Fibroblast of upper back skin (primary cell): ENCODE data around the gene MED29.

Source experiments
- DNase-seq: peaks from one replicate; pipeline ENCODE4 v3.0.0-alpha.2; 2013

Gene MED29

DNA sequence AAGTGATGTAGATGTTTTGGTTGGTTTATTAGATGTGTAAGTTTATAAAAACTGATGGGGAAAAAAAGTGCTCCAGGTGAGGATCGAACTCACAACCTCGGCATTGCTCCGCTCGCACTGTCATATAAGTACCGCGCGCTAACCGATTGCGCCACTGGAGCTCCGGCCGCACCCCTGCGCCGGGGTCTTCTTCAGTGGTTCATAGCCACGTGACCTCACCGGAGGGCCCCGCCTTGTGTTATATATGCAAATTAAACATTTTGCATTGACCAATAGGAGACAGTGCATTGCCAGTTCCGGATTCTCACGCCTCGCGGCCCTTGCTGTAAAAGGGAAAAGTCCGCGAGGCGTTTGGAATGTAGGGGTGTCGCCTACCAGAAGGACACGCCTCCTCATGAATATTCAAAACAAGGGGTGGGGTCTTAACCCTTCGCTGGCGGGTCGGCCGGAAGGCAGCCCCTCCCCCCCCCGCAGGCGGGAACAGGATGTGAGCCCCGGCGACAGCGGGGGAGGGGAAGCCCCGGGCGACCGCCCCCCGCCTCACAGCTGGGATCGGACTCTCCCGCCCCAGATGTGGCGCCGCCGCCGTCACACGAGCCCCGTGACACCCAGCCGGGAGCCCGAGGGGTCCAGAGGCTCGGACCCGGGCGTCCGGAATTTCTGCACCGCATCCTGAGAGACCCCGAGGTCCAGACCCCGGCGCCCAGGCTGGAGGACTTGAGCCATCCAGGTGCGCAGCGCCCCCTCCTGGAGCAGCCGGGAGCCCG, 21.1 kb downstream of the MED29 start, which contains the start of gene PLEKHG2:
PLEKHG2 (plus strand) TSS at position 570 of the 767 bp plus-strand sequence. CDS start 1,418 bp downstream, outside the sequence.
- peak; percentile 100 for DNase-seq

DNA sequence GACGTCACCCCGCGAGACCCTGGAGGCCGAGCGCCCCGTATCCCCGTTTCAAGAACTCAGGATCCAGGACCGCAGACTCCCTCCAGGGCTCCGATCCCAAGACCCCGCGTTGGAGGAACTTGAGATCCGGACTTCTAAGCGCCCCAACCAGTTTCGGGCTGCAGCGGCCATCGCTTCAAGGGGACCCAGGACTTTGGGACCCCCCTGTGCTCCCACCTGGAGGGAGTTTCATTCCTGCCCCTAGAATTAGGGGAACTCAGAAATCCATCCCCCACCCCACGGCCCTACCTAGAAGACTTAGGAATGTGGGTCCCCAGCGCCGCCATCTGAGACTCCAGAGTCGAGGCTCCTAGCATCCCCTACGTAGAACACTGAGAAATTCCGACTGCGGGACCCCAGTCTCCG, 21.7 kb downstream of the MED29 start:
- DNase-seq: no peak

DNA sequence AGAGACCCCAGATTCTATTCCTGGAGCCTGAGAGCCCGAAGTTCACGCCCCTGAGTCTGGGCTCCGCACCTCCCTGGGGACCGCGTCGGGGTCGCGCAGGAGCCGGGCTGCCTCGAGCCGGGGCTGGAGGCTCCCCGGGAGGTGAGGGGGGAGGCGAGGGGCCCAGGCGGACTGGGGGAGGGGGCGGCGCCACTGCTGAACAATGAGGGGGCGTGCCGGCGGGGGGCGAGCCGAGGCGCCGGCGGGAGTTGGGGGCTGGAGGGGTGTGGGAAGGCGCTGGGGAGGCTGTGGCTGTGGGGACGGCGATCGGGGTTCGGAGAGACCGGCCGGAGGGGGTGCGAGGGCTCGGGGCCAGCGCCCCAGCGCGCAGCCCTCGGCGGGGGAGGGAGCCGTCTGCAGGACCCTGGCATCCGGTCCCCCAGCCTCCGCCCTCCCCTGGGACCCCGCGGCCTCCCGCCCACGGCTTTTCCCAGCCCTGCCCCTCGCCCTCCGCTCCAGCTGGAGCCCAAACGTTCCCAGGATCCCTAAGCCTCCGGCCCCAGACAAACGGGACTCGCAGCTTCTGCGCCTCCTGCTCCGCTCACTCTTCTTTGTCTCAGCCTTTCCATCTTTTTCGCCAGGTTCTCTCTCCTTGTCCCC, 22.2 kb downstream of the MED29 start:
- peak; percentile 64 for DNase-seq

DNA sequence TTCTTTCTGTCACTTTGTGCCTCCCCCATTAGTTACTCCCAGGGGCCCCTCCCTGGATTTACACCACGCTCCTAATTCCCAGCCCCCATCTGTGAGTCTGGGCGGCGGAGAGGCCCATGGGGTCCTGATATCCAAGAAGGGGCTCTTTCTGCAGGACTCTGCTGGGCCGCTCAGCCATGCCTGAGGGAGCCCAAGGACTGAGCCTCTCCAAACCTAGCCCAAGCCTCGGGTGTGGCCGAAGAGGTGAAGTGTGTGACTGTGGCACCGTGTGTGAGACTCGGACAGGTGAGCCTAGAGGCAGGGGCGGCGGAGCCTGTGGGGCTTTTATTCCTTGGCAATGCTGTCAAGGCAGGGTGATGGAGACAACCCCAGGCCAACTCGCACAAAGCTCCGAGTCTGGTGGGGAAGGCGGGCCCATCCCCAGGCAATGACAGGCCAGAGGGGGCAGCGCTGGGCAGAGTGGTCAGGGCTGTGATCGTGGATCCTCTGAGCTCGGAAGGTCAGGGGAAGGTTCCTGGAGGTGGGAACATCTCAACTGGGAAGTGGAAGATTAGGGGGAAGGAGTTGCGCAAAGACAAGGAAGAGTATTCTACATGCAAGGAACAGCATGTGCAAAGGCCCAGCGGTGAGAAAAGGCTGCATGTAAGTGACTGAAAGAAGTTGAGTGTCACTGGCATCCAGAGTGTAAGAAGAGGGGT, 22.9 kb downstream of the MED29 start:
- no peak for DNase-seq

DNA sequence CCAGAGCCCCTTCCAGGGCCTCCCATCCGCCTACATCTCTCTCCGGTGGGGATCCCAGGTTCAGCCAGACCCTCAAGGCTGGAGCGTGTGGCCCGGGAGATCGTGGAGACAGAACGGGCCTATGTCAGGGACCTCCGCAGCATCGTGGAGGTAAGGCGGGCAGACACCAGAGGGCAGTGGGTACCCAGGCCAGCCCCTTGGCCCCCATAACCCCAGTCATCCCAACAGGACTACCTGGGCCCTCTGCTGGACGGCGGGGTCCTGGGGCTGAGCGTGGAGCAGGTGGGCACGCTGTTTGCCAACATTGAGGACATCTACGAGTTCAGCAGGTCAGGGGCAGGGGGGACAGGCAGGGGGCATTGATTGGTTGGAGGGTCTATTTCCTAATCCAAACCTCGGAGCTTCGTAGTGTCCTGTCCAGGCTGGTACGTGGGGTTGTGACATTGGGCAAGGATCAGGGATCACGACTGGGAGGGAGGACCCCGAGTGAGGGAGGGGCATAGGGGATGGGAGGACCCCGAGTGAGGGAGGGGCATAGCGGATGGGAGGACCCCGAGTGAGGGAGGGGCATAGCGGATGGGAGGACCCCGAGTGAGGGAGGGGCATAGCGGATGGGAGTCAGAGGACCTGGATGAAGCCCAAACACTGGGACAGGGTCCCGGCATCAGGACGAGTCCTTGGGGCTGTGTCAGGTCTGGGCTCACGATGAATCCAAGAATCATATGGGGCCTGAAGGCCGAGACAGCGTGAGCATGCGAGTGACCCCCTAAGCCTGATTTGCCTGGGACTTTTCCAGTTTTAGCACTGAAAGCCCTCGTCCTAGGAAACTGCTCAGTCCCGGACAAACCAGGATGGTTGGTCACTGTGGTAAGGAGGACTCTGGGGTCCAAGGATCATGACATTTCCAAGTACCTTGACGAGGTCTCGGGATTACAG, 24.2 kb downstream of the MED29 start:
- DNase-seq: no peak

DNA sequence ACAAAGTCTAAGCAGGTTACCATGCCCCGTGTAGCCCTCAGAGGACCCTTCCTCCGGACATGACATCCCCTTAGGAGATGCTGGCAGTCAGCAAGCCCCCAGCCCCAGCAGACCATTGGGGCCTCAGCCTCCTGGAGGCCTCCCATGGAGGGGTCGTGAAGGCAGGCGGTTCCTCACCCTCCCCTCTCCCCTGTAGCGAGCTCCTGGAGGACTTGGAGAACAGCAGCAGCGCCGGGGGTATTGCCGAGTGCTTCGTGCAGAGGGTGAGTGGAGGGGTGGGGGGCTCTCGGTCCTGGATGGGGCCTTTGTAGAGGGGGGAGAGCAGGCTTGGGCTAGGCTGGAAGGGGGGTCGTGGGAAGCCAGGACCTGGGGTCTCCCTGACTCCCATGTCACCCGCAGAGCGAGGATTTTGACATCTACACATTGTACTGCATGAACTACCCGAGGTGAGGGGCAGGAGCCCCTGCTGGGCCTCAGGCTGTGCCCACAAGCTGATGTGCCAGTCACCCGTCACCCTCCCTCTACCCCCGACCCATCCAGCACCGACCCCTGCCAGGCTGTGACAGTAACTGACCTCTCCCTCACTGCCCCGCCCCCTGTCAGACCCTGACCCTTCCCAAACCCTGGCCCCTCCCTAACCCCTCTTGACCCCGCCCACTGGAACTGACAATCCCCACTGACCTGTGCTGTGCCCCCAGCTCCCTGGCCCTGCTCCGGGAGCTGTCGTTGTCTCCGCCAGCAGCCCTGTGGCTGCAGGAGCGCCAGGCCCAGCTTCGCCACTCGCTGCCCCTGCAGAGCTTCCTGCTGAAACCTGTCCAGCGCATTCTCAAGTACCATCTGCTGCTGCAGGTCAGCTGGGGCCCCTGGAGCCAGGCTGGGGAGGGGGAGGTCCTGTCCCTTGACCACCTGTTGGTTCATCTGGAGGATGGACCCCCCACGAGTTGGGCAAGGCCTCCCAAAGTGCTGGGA, 25.3 kb downstream of the MED29 start:
- no peak for DNase-seq

DNA sequence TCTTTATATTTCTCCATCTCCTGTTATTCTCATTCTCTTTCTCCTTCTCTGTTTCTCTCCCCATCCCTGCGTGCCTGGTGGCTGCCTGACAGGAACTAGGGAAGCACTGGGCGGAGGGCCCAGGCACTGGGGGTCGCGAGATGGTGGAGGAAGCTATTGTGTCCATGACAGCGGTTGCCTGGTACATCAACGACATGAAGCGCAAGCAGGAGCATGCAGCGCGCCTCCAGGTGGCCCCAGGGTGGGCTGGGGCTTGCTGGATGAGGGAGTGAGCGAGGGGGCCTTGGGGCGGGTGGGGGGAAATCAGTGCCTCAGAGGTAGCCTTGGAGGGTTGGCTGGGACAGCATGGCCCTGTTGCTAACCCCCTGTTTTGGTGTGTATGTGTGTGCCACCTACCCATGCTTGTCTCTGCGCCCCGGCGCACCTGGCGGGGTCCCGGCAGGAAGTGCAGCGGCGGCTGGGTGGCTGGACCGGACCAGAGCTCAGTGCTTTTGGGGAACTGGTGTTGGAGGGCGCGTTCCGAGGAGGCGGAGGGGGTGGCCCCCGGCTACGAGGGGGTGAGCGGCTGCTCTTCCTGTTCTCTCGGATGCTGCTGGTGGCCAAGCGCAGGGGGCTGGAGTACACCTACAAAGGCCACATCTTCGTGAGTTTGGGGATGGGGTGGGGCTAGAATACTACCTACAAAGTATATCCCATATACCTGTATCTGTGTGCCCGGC, 26.4 kb downstream of the MED29 start:
- no peak for DNase-seq

DNA sequence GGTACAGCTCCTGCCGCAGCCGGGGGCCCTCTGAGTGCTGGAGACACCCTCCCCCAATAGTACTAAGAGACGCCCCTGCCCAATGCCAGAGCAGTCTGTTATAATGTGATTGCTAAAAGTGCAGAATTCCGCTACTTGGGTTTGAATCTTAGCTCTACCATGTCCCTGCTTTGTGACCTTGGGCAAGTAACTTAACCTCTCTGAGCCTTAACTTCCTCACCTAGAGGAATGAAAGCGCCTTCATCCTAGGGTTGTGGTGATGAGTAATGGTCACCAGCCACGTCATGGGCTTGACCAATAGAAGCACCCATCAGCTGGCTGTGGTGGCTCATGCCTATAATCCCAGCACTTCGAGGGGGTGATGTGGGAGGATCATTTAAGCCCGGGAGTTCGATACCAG, 27.8 kb downstream of the MED29 start:
- DNase-seq: no peak

DNA sequence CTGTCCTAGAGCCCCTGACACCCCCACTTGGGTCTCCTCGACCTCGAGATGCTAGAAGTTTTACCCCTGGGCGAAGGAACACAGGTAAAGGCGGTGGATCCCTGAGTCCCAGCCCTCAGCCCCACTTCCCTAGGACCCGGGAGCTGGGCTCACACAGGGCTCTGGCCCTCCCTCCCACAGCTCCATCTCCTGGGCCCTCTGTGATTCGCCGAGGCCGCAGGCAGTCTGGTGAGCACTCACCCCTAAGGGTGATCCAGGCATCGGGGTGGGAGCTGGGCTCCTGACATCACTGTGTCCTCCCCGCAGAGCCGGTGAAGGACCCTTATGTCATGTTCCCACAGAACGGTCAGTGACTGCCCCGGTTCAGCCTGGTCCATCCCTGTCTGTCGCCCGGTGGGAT, 29.6 kb downstream of the MED29 start:
- no peak for DNase-seq

DNA sequence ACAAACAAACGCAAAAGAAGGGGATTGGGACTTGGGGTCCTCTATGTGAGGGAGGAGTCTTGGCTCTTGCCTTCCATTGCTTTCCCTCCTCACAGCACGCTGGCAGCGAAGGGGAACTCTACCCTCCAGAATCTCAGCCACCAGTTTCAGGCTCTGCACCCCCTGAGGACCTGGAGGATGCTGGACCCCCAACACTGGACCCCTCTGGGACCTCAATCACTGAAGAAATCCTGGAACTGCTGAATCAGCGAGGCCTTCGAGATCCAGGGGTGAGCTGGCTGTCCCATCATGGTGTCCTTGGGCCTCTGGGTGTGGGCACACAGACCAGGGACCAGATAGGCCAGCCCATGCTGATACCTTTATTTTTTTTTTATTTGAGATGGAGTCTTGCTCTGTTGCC, 30.8 kb downstream of the MED29 start:
- no peak for DNase-seq

DNA sequence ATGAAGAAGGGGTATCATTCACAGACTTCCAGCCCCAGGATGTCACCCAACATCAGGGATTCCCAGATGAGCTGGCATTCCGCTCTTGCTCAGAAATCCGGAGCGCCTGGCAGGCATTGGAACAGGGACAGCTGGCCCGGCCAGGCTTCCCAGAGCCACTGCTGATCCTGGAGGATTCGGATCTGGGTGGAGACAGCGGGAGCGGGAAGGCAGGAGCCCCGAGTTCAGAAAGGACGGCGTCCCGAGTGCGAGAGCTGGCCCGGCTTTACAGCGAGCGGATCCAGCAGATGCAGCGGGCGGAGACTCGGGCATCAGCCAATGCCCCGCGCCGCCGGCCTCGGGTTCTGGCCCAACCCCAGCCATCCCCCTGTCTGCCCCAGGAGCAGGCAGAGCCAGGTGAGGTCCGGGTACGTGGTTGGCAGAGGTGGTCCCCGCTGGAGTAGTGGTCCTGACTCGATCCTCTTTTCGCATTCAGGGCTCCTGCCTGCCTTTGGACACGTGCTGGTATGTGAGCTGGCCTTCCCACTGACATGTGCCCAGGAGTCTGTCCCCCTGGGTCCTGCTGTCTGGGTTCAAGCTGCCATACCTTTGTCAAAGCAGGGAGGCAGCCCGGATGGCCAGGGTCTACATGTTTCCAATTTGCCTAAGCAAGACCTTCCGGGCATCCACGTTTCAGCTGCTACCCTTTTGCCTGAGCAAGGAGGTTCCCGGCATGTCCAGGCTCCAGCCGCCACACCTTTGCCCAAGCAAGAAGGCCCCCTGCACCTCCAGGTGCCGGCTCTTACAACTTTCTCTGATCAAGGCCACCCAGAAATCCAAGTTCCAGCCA, 32.3 kb downstream of the MED29 start:
- no peak for DNase-seq

DNA sequence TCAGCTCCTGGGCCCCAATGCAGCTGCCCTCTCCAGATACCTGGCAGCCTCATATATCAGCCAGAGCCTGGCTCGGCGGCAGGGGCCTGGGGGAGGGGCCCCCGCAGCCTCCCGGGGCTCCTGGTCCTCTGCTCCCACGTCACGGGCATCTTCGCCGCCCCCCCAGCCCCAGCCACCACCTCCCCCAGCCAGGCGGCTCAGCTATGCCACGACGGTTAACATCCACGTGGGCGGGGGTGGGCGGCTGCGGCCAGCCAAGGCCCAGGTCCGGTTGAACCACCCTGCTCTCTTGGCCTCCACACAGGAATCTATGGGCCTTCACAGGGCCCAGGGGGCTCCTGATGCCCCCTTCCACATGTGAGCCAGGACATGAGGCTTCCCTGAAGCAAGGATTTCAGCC, 33.8 kb downstream of the MED29 start:
- DNase-seq: no peak

DNA sequence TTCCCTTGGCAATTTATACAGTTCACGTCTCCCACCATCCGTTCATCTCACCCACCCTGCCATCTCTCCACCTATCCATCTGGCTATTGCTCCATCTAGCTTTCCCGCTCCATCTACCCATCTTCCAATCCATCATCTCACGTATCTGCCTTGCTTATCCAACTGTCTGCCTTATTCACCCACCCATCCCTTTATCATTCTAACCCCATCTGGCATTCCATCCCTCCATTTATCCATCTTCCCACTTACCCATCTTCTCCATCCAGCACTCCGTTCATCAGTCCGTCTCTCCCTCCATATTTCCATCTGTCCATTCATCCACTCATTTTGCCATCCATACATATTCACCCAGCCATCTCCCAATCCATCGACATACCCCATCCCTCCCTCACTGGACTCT, 34.6 kb downstream of the MED29 start:
- DNase-seq: no peak

DNA sequence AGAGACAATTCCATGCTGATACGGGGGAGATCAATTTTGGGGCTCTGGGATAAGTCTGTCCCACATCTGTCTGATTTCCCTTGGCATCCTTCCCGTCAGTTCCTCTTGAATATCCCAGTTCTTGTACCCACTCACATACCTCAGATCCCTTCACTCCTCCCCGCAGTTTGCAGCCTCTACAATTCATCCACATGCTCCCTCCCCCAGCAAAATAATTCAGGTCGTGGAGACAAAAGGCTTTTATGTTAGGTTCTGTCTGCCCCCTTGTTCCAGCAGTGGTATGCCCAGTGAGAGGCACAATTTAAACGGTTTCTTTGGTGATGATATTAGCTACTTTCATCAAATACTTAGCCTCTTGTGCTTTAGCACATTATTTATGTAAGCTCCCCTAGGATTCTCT, 35.0 kb downstream of the MED29 start:
- no peak for DNase-seq

DNA sequence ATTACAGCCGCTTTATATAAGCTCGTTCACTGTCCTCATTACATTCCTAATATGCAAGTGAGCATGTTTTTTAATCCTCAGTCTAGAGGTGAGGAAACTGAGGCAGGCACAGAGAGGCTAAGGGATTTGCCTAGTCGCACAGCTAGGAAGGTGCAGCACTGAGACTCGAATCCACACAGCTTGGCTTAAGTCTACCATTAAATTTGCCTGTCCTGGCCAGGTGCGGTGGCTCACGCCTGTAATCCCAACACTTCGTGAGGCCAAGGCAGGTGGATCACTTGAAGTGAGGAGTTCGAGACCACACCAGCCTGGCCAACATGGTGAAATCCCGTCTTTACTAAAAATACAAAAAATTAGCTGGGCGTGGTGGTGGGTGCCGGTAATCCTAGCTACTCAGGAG, 36.5 kb downstream of the MED29 start:
- DNase-seq: no peak

DNA sequence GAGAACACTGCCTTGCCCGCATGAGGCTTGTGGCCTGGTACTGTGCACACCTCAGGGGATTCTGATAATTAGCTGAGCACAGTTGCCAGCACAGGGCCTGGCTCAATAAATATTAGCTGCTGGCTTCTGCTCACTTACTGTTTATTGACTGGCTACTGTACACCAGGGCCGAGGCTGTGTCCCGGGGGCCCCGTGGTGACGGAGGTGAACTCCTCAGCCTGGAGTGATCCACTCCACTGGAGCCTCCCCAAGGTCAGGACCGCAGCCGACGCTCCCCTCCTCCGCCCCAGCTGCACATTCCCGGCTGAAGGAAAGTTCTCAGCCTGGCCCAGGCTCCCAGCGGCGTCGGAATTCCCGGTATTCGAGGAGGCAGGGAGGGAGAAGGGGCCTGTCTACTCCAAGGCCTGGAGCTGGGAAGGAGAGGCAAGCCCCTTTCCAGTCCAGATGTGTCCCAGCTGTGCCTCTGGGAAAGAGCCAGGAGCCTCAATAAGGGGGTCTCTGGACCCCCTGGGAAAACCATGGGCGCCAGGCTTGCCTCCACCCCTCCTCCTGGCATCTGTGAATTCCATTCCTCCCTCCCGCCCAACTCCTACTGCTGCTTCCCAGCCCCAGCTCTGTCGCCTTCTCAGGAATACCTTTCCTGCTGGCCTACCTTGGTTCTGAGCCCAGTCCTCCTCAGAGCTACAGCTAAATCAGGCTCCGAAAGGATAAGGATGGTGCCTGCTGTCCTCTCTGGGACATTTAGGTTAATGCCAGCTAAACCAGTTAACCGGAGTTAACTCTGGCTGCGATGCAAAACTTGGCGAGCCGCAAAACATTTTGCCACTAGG, 37.3 kb downstream of the MED29 start:
- DNase-seq: peak; percentile 95

DNA sequence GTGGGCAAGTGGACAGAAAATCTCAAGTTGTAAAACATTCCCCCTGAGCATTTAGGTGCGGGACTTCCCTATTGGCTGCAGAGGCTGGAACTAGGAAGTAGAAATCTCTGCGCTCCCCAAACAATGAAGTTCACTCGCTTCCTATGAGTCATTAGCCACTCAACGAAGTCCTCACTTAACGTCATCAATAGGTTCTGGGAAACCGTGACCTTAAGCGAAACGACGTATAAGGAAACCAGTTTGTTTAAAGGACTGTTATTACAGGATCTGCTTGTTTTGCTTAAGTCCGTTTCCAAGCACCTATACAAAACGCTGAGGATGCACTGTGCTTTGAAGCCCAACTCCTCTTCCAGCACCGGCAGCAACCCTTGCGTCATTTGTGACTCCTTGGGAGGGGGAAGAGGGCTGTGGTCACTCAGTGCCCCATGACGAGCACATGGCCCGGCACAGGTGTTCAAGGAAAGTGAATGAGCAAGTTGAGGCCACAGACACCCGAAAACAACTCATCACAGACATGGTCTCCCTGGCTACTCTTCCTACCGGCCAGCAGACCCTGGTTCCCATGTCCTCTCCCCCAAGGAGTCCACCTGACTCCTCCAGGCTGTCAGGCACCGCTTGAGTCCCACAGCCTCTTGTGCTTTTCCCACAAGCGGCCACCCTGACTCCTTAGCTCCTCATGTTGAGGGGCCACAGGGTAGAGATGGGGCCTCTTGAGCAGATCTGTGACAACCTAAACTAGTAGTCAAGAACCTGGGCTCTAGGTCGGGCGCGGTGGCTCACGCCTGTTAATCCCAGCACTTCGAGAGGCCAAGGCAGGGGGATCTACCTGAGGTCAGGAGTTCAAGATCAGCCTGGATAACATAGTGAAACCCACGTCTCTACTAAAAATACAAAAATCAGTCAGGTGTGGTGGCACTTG, 39.8 kb downstream of the MED29 start:
- no peak for DNase-seq

DNA sequence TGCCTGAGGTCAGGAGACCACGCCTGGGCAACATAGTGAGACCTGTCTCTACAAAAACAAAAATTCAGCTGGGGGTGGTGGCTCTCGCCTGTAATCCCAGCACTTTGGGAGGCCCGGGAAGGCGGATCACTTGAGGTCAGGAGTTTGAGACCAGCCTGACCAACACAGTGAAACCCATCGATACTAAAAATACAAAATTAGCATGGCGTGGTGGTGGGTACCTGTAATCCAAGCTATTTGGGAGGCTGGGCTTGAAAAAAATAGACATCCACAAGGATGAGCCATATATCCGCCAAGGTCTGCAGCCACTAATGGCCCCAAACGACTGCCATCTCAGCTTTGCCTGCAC, 41.5 kb downstream of the MED29 start:
- DNase-seq: no peak
